Mesothelial cell of epicardium (in vitro differentiated cells): ENCODE measurements around the gene PRDM5. TPM values are rescaled to one million over a fixed set of nuclear protein-coding genes. Genes with fewer than 3 reads are reported as not detected.

Experiments used
- DNase-seq, 2 experiments: peaks; one replicate each; pipeline ENCODE4 v3.0.0; 2021; ENCODE audit warnings: low spot score in 2 of 2; ENCODE audit not compliant: unreplicated experiment in 2 of 2
- H3K27ac Mint-ChIP-seq: 2 replicates; pipeline ENCODE4 v1.8.0; 2021; ENCODE audit warnings: mixed read lengths
- H3K27me3 Mint-ChIP-seq: 2 replicates; pipeline ENCODE4 v1.8.0; 2021; ENCODE audit warnings: low read depth, mixed read lengths
- H3K36me3 Mint-ChIP-seq: 2 replicates; pipeline ENCODE4 v1.8.0; 2021; ENCODE audit warnings: mixed read lengths
- H3K4me1 Mint-ChIP-seq: 2 replicates; pipeline ENCODE4 v1.8.0; 2021; ENCODE audit warnings: mixed read lengths
- H3K4me3 Mint-ChIP-seq: 2 replicates; pipeline ENCODE4 v1.8.0; 2021; ENCODE audit warnings: mild to moderate bottlenecking, moderate library complexity, mixed read lengths
- H3K9me3 Mint-ChIP-seq: 2 replicates; pipeline ENCODE4 v1.8.0; 2021; ENCODE audit warnings: mixed read lengths
- total RNA-seq: library from RNA; stranded (reverse); gene quantifications from 3 replicates; pipeline ENCODE4 v1.2.1, GENCODE V29; 2021
- TF ChIP-seq, protein P1 (sequence below): fragments of 200-600 bp; sonication (generic); IDR thresholded peaks from one replicate; pipeline ENCODE4 v1.5.0; 2021; ENCODE audit warnings: antibody characterized with exemption; ENCODE audit not compliant: unreplicated experiment

Gene PRDM5
- total RNA-seq, 1 donor from 2014 or later: 30.2 TPM

DNA sequence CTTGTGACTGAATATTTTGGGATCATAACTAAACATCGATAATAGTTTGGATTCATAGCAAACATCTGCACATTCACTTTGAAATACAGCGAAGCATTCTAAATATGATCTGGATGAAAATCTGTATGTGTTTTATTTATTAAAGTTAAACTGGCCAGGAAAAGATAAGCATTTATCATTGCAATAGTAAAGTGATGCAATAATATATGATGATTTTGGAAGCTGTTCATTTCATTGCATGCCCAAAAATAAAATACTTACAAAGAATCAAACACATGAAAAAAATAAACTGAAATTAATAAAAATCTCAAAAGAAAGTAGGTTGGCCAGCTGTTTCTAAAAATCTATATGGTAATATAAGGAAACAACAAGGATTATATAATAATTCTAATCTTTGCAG, 1.9 kb downstream of the PRDM5 start:
- TF ChIP-seq, protein P1, sequence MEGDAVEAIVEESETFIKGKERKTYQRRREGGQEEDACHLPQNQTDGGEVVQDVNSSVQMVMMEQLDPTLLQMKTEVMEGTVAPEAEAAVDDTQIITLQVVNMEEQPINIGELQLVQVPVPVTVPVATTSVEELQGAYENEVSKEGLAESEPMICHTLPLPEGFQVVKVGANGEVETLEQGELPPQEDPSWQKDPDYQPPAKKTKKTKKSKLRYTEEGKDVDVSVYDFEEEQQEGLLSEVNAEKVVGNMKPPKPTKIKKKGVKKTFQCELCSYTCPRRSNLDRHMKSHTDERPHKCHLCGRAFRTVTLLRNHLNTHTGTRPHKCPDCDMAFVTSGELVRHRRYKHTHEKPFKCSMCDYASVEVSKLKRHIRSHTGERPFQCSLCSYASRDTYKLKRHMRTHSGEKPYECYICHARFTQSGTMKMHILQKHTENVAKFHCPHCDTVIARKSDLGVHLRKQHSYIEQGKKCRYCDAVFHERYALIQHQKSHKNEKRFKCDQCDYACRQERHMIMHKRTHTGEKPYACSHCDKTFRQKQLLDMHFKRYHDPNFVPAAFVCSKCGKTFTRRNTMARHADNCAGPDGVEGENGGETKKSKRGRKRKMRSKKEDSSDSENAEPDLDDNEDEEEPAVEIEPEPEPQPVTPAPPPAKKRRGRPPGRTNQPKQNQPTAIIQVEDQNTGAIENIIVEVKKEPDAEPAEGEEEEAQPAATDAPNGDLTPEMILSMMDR: no peak
- no peaks in the 10 kb centered on the region for H3K36me3 Mint-ChIP-seq
- no peaks in the 10 kb centered on the region for H3K9me3 Mint-ChIP-seq
- H3K27ac Mint-ChIP-seq: no peak overlapping the region
- H3K4me3 Mint-ChIP-seq: peak overlapping the region; percentile 17
- DNase-seq: no peak
- H3K4me1 Mint-ChIP-seq: peaks cover 42% of the 10 kb centered on the region
- H3K27me3 Mint-ChIP-seq: no peaks in the 10 kb centered on the region

DNA sequence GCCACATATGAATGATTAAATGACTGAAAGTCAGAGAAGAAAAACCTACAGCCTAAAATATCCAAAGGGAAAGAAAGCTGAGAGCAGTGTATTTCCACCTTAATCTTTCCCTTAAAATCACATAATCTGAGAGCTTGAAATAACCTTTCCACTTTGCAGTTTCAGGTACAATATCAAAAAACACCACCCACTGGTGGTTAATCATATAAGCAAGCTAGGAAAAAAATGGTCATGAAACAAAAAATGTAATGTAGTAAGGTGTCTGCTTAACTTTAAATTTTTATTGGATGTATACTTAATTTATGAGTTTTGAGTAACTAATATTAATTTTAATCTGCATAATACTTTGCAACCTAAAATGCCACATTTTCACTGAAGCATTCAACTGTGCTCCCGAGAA, 3.2 kb downstream of the PRDM5 start:
- Mint-ChIP-seq H3K4me3 (no peak overlapping the region), H3K36me3 (no peaks in the 10 kb centered on the region), H3K27me3 (no peaks in the 10 kb centered on the region), H3K4me1 (peaks cover 48% of the 10 kb centered on the region), H3K27ac (no peak overlapping the region), H3K9me3 (no peaks in the 10 kb centered on the region)
- TF ChIP-seq, protein P1: peak; percentile 39
- no peak for DNase-seq

DNA sequence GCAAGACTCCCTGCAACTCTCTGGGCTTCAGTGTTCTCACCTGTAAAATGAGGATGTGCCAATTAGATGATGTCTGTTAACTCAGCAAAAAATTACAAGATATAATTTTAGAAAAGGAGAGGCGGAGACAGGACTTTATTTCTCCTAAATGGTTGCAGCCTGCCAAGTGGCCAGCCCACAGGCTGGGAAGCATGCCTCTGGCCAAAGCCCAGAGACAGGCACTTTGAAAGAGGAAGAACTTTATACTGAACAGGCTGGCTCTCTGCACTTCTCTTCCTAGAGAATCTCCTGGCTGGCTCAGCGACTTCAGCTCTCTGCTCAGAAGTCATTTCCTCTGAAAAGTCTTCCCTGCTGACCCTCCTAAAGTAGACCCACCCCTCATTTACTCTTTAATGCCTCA, 3.7 kb downstream of the PRDM5 start:
- Mint-ChIP-seq H3K27ac (no peak overlapping the region), H3K36me3 (no peaks in the 10 kb centered on the region), H3K9me3 (no peaks in the 10 kb centered on the region), H3K4me3 (no peak overlapping the region), H3K27me3 (no peaks in the 10 kb centered on the region), H3K4me1 (peaks cover 48% of the 10 kb centered on the region)
- TF ChIP-seq, protein P1: no peak
- DNase-seq: no peak

DNA sequence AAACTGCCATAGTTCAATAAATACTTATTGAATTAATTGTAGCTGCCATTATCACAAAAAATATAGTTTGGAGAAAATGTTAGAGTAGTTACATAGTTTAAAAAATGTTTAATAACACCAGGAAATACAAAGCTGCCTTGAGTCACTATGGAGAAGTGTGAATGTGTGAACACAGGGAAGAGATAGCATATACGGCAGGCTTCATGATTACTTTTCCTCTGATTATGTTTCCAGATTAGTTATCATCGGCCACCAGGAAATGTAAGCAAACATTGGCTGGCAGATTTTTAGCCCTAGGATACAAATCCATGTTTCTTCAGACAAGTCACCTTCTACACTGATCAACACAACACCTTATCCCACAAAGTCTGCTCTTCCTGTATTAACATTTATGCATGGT, 4.4 kb downstream of the PRDM5 start:
- TF ChIP-seq, protein P1: no peak
- no peak overlapping the region for H3K4me3 Mint-ChIP-seq
- DNase-seq: no peak
- H3K27ac Mint-ChIP-seq: no peak overlapping the region
- H3K9me3 Mint-ChIP-seq: no peaks in the 10 kb centered on the region
- H3K4me1 Mint-ChIP-seq: peaks cover 44% of the 10 kb centered on the region
- H3K27me3 Mint-ChIP-seq: no peaks in the 10 kb centered on the region
- H3K36me3 Mint-ChIP-seq: peaks cover under 1% of the 10 kb centered on the region

DNA sequence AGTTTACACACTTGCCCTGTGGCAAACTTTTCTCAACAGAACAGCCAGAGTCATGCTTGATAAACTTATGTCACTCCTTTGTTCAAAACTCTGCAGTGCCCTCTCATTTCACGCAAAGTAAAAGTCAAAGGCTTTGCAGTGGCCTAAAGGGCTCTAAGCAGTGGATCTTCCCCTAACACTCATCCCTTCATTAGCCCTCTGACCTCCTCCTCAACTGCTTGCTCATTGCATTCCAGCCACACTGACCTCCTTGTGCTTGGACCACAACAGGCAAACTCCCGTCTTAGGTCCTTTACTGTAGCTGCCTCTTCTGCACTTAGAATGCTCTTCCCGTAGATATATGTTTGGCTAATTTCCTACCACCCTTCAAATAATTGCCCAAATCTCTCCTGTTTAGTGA, 5.6 kb downstream of the PRDM5 start:
- peaks cover 44% of the 10 kb centered on the region for H3K4me1 Mint-ChIP-seq
- H3K27ac Mint-ChIP-seq: no peak overlapping the region
- DNase-seq: no peak
- no peaks in the 10 kb centered on the region for H3K9me3 Mint-ChIP-seq
- TF ChIP-seq, protein P1: no peak
- H3K27me3 Mint-ChIP-seq: no peaks in the 10 kb centered on the region
- H3K4me3 Mint-ChIP-seq: no peak overlapping the region
- H3K36me3 Mint-ChIP-seq: peaks cover 4% of the 10 kb centered on the region

DNA sequence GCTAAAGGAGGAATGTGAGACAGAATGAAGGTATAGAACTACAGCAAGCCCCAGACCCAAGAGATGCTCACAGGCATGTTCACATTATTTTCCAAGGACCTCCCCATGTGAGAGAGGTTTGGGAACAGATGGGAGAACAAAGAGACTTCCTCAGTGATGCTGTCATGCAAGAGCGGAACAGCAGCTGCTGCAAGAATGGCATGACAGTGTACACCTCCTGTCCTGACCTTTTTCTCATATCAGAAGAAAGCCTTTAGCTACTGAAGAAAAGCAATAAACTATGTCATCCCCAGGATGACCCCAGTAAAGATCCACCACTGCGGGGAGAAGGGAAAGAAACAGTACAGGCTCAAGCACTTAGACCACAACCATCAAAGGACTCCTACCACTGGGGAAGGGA, 7.2 kb downstream of the PRDM5 start:
- H3K9me3 Mint-ChIP-seq: no peaks in the 10 kb centered on the region
- no peak overlapping the region for H3K4me3 Mint-ChIP-seq
- TF ChIP-seq, protein P1: no peak
- peaks cover 4% of the 10 kb centered on the region for H3K36me3 Mint-ChIP-seq
- no peak overlapping the region for H3K27ac Mint-ChIP-seq
- no peak for DNase-seq
- no peaks in the 10 kb centered on the region for H3K27me3 Mint-ChIP-seq
- H3K4me1 Mint-ChIP-seq: peaks cover 31% of the 10 kb centered on the region
